HFFc6 (cell line): Measurements from ENCODE around the gene COMMD4. TPM values are rescaled to one million over a fixed set of nuclear protein-coding genes. Genes with fewer than 3 reads are reported as not detected.
"Not testable (repeated sequence)": the region's sequence is repeated elsewhere in the genome, so short reads cannot be mapped to it uniquely, and the experiment has no call there.

Experiments used
- DNase-seq: peaks from one replicate; pipeline ENCODE4 v3.0.0-alpha.2; 2018
- H3K27ac Mint-ChIP-seq: 2 replicates; pipeline ENCODE4 v1.8.0; 2020; ENCODE audit warnings: mild to moderate bottlenecking, mixed read lengths
- H3K27me3 Mint-ChIP-seq: 2 replicates; pipeline ENCODE4 v1.8.0; 2021; ENCODE audit warnings: mild to moderate bottlenecking, moderate library complexity, mixed read lengths; ENCODE audit not compliant: insufficient read depth
- H3K36me3 Mint-ChIP-seq: 2 replicates; pipeline ENCODE4 v1.8.0; 2021; ENCODE audit warnings: low read depth, mixed read lengths
- H3K4me1 Mint-ChIP-seq: 2 replicates; pipeline ENCODE4 v1.8.0; 2020; ENCODE audit warnings: low read depth, mixed read lengths
- H3K4me3 Mint-ChIP-seq: 2 replicates; pipeline ENCODE4 v1.8.0; 2020; ENCODE audit warnings: mild to moderate bottlenecking, moderate library complexity, mixed read lengths
- H3K9me3 Mint-ChIP-seq: 2 replicates; pipeline ENCODE4 v1.8.0; 2020; ENCODE audit warnings: mild to moderate bottlenecking, mixed read lengths
- CTCF ChIP-seq: fragments of 200-600 bp; sonication (generic); IDR thresholded peaks from 2 replicates; pipeline ENCODE4 v1.5.0; 2021; ENCODE audit warnings: antibody characterized with exemption, mild to moderate bottlenecking
- total RNA-seq, 6 experiments: library from RNA; stranded (reverse); fragmentation: NEBNext Ultra II Directional; extraction: Animal tissue kit (Norgen Biotek cat#: 25700); gene quantifications; 2 replicates in 1 of 6; 3 replicates in 5 of 6; pipeline ENCODE4 v1.2.3, GENCODE V29; 2021

Gene COMMD4
- total RNA-seq, 6 experiments from 2014 or later: 90.1 to 133 (median 109) TPM

- Mint-ChIP-seq H3K4me3 (no peak overlapping the region), H3K27me3 (peaks cover 12% of the 10 kb centered on the region), H3K36me3 (no peaks in the 10 kb centered on the region), H3K4me1 (no peaks in the 10 kb centered on the region), H3K9me3 (no peaks in the 10 kb centered on the region), H3K27ac (no peak overlapping the region)
- DNase-seq: no peak
- no peak for TF ChIP-seq CTCF
Measured at GRCh38 chr15:75328493-75329314, 7.2 kb upstream of the COMMD4 start.

GRCh38 chr15:75329571-75329970 lies 6.3 kb upstream of the COMMD4 start:
- Mint-ChIP-seq H3K4me1 (no peaks in the 10 kb centered on the region), H3K9me3 (no peaks in the 10 kb centered on the region), H3K27me3 (peaks cover 10% of the 10 kb centered on the region), H3K27ac (no peak overlapping the region), H3K36me3 (no peaks in the 10 kb centered on the region), H3K4me3 (no peak overlapping the region)
- DNase-seq: no peak
- TF ChIP-seq CTCF: no peak

- H3K4me3 Mint-ChIP-seq: not testable (repeated sequence)
- peaks cover 19% of the 10 kb centered on the region for H3K27me3 Mint-ChIP-seq
Measured at GRCh38 chr15:75332093-75332492, 3.8 kb upstream of the COMMD4 start.

GRCh38 chr15:75333654-75334419 lies 2.0 kb upstream of the COMMD4 start:
- not testable (repeated sequence) for H3K36me3 Mint-ChIP-seq, DNase-seq, H3K4me3 Mint-ChIP-seq, H3K9me3 Mint-ChIP-seq, H3K27ac Mint-ChIP-seq
- peaks cover 16% of the 10 kb centered on the region for H3K27me3 Mint-ChIP-seq
- H3K4me1 Mint-ChIP-seq: peaks cover 19% of the 10 kb centered on the region

More at GRCh38 chr15:75332093-75332492, 3.8 kb upstream of the COMMD4 start:
- not testable (repeated sequence) for H3K9me3 Mint-ChIP-seq, DNase-seq, H3K36me3 Mint-ChIP-seq, H3K27ac Mint-ChIP-seq
- H3K4me1 Mint-ChIP-seq: peaks cover 18% of the 10 kb centered on the region

GRCh38 chr15:75335313-75335704 lies 554 bp upstream of the COMMD4 start:
- Mint-ChIP-seq H3K4me3 (peak overlapping the region; percentile 96), H3K27me3 (peaks cover 17% of the 10 kb centered on the region), H3K36me3 (0 out of 2 replicates have a peak, but pooled peaks cover 4% of the 10 kb centered on the region), H3K27ac (peak overlapping the region; percentile 90), H3K9me3 (no peaks in the 10 kb centered on the region), H3K4me1 (peaks cover 19% of the 10 kb centered on the region)
- TF ChIP-seq CTCF: no peak
- DNase-seq: no peak

- H3K9me3 Mint-ChIP-seq: no peaks in the 10 kb centered on the region
Measured at GRCh38 chr15:75338661-75339240, 2.9 kb downstream of the COMMD4 start.

More at GRCh38 chr15:75338661-75339240, 2.9 kb downstream of the COMMD4 start:
- H3K4me1 Mint-ChIP-seq: peaks cover 19% of the 10 kb centered on the region
- peaks cover 13% of the 10 kb centered on the region; the same call in 1 of the 2 replicates for H3K36me3 Mint-ChIP-seq
- no peak overlapping the region for H3K4me3 Mint-ChIP-seq
- peaks cover 12% of the 10 kb centered on the region for H3K27me3 Mint-ChIP-seq
- no peak overlapping the region for H3K27ac Mint-ChIP-seq
- no peak for TF ChIP-seq CTCF
- no peak for DNase-seq
